BE2C (cell line): Measurements from ENCODE around the gene IL1RL2.

ENCODE experiments used
- DNase-seq: peaks from one replicate; pipeline ENCODE4 v3.0.0-alpha.2; 2020
- H3K27me3 ChIP-seq: fragments of 250-450 bp; sonication (Bioruptor Pico); 2 replicates; pipeline ENCODE4 v1.5.1; 2020; ENCODE audit warnings: mild to moderate bottlenecking
- H3K36me3 ChIP-seq: fragments of 250-450 bp; sonication (Bioruptor Pico); 2 replicates; pipeline ENCODE4 v1.5.1; 2020; ENCODE audit warnings: mild to moderate bottlenecking
- H3K4me1 ChIP-seq: fragments of 250-450 bp; sonication (Bioruptor Pico); 2 replicates; pipeline ENCODE4 v1.5.1; 2020
- H3K4me3 ChIP-seq: 2 replicates; pipeline ENCODE4 v1.5.1; 2011; ENCODE audit warnings: low read depth, low read length
- H3K9me3 ChIP-seq: fragments of 250-450 bp; sonication (Bioruptor Pico); 2 replicates; pipeline ENCODE4 v1.5.1; 2020
- CTCF ChIP-seq: IDR thresholded peaks from 2 replicates; pipeline ENCODE4 v1.5.1; 2012; ENCODE audit warnings: mild to moderate bottlenecking, low read depth, low read length

The IL1RL2 gene

GRCh38 chr2:102217032-102217431 lies 30.2 kb downstream of the IL1RL2 start:
- no peaks in the 10 kb centered on the region for H3K9me3 ChIP-seq
- TF ChIP-seq CTCF, result no peak
- no peak overlapping the region for H3K4me3 ChIP-seq
- H3K36me3 ChIP-seq, result no peaks in the 10 kb centered on the region
- no peaks in the 10 kb centered on the region for H3K4me1 ChIP-seq
- no peaks in the 10 kb centered on the region for H3K27me3 ChIP-seq
- DNase-seq, result no peak

GRCh38 chr2:102224824-102225739 lies 38.3 kb downstream of the IL1RL2 start:
- Histone ChIP-seq H3K9me3 (no peaks in the 10 kb centered on the region), H3K4me3 (no peak overlapping the region), H3K36me3 (no peaks in the 10 kb centered on the region), H3K27me3 (no peaks in the 10 kb centered on the region), H3K4me1 (peaks cover 8% of the 10 kb centered on the region; the same call in 1 of the 2 replicates)
- no peak for TF ChIP-seq CTCF
- DNase-seq, result no peak

DNA sequence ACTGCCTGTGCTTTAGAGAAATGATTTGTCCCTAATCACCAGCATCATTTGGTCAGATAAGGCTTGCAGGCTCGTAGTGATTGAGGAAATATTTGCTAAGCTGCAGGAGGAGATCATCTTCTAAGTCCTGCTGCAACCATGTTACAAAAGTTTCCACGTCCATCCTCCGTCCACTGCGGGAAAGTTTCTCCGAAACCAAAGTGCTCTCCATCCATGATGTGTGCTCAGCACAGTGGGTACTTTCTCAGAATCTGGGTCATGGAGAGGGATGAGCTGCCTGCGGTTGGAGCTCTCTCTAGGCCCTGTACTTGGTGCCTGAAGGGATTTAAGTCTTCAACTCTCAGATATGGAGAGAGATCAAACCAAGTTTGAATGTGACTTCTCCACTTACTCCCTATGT lies 39.3 kb downstream of the IL1RL2 start:
- Histone ChIP-seq H3K36me3 (no peaks in the 10 kb centered on the region), H3K9me3 (no peaks in the 10 kb centered on the region), H3K4me1 (peaks cover 8% of the 10 kb centered on the region; the same call in 1 of the 2 replicates), H3K4me3 (no peak overlapping the region), H3K27me3 (no peaks in the 10 kb centered on the region)
- no peak for TF ChIP-seq CTCF
- DNase-seq, result no peak

DNA sequence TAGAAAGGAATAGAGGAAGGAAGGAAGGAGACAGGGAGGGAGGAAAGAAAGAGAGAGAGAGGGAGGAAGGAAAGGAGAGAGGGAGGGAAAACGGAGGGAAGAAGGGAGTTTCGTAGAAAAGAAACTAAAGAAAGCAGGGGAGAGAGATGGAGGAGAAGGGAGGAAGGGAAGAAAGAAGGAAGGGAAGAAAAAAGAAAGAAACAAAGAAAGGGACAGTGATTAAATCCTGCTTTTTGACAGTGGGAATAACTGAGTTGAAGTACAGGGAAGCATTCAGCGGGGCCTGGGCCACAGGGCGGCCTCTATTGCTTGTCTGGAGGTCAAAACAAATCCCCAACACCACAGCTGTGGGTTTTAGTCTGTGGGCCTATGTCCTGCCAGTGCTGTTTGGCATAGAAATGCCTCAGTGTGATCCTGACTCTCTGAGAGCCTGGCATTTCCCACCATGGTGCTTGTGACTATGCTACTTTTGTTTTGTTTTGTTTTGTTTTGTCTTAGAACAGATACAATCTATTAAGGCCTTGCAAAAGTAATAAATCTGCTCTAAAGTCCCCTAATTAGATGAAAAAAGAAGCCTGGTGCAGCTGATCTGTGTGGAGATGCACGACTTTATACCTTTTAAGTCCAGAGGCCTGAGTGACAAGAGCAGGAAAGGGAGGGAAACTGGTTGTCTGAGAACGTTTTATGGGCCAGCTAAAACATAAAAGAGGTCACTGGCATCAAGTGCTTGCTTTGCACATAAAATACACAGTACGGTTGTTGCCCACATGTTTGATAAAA lies 40.0 kb downstream of the IL1RL2 start:
- TF ChIP-seq CTCF, result no peak
- H3K4me3 ChIP-seq, result no peak overlapping the region
- no peak for DNase-seq

GRCh38 chr2:102229141-102229769 lies 42.4 kb downstream of the IL1RL2 start:
- Histone ChIP-seq H3K27me3 (no peaks in the 10 kb centered on the region), H3K4me1 (peaks cover 8% of the 10 kb centered on the region; the same call in 1 of the 2 replicates), H3K4me3 (no peak overlapping the region), H3K9me3 (no peaks in the 10 kb centered on the region), H3K36me3 (no peaks in the 10 kb centered on the region)
- no peak for DNase-seq
- no peak for TF ChIP-seq CTCF

More for the DNA sequence above, 40.0 kb downstream of the IL1RL2 start:
- Histone ChIP-seq H3K9me3 (no peaks in the 10 kb centered on the region), H3K27me3 (no peaks in the 10 kb centered on the region), H3K36me3 (no peaks in the 10 kb centered on the region), H3K4me1 (peaks cover 8% of the 10 kb centered on the region; the same call in 1 of the 2 replicates)
